ENCODE data around the gene P2RX4. TPM values are rescaled to one million over a fixed set of nuclear protein-coding genes. Genes with fewer than 3 reads are reported as not detected.

The P2RX4 gene
- total and polyA plus RNA-seq, 2 of the 13 experiments (the other 11 are each of a cell fraction or from before 2014, with no cell fraction given) = 13.8 to 30.8 TPM

GRCh38 chr12:121227294-121227693 is 17.4 kb downstream of the P2RX4 start (continued):
- TF ChIP-seq GPN1 (CRISPR knock-in tag; IDR thresholded peaks at IDR 0.05; ENCODE audit: borderline replicate concordance) (no peak), TEF (CRISPR knock-in tag; IDR thresholded peaks at IDR 0.05) (no peak), ZNF7 (CRISPR knock-in tag; IDR thresholded peaks at IDR 0.05) (no peak), NCOA1 (CRISPR knock-in tag; IDR thresholded peaks at IDR 0.05) (no peak), SAP130 (CRISPR knock-in tag; IDR thresholded peaks at IDR 0.05; ENCODE audit: low read depth) (peak; percentile 36; the same call in 1 of the 2 replicates), TIGD3 (CRISPR knock-in tag; IDR thresholded peaks at IDR 0.05; ENCODE audit: borderline replicate concordance) (no peak), ZNF616 (CRISPR knock-in tag; IDR thresholded peaks at IDR 0.05; ENCODE audit: low read depth) (no peak), ZFX (CRISPR knock-in tag; IDR thresholded peaks at IDR 0.05; ENCODE audit: low read depth) (peak; percentile 75), PITX1 (CRISPR knock-in tag; IDR thresholded peaks at IDR 0.05) (peak; percentile 51; the same call in 1 of the 2 replicates), RFX5 (IDR thresholded peaks at IDR 0.05; ENCODE audit: low read depth, low read length) (no peak), FOXO1 (CRISPR knock-in tag; IDR thresholded peaks at IDR 0.05) (peak; percentile 23; the same call in 1 of the 2 replicates), ZSCAN29 (CRISPR knock-in tag; conservative IDR thresholded peaks at IDR 0.05) (0 out of 2 replicates have a peak, but pooled peaks have one; percentile 55), MLLT10 (CRISPR knock-in tag; IDR thresholded peaks at IDR 0.05) (no peak), SIX1 (CRISPR knock-in tag; IDR thresholded peaks at IDR 0.05; ENCODE audit: borderline replicate concordance) (0 out of 2 replicates have a peak, but pooled peaks have one; percentile 10), ARNTL (CRISPR knock-in tag; IDR thresholded peaks at IDR 0.05) (0 out of 2 replicates have a peak, but pooled peaks have one; percentile 40), HDAC2 (CRISPR knock-in tag; IDR thresholded peaks at IDR 0.05) (0 out of 2 replicates have a peak, but pooled peaks have one; percentile 36), FOXM1 (CRISPR knock-in tag; IDR thresholded peaks at IDR 0.05) (no peak), ZNF136 (CRISPR knock-in tag; IDR thresholded peaks at IDR 0.05; ENCODE audit: low read depth) (no peak), ZBTB33 (CRISPR knock-in tag; IDR thresholded peaks at IDR 0.05) (peak; percentile 52; the same call in 1 of the 2 replicates), TBP (CRISPR knock-in tag; IDR thresholded peaks at IDR 0.05) (no peak), FOXA3 (CRISPR knock-in tag; IDR thresholded peaks at IDR 0.05) (peak; percentile 30; the same call in 1 of the 2 replicates), ZBTB7A (CRISPR knock-in tag; IDR thresholded peaks at IDR 0.05) (no peak), ZNF563 (CRISPR knock-in tag; IDR thresholded peaks at IDR 0.05) (no peak), SUZ12 (IDR thresholded peaks at IDR 0.05; ENCODE audit: low read depth, low read length) (no peak), ZMAT5 (CRISPR knock-in tag; IDR thresholded peaks at IDR 0.05; ENCODE audit: borderline replicate concordance, low read depth) (no peak), NR2C2 (CRISPR knock-in tag; IDR thresholded peaks at IDR 0.05; ENCODE audit: borderline replicate concordance) (no peak), ZNF605 (CRISPR knock-in tag; IDR thresholded peaks at IDR 0.05) (no peak), PBX2 (CRISPR knock-in tag; IDR thresholded peaks at IDR 0.05) (no peak)
